Left cardiac atrium (tissue), 4 donors: ENCODE results near the gene BCAT1. TPM values are rescaled to one million over a fixed set of nuclear protein-coding genes. Genes with fewer than 3 reads are reported as not detected.

ENCODE experiments used
- ATAC-seq, 2 donors: fragments of 200-7000 bp; cut with Tn5 transposase; one replicate each; pipeline ENCODE4 v1.9.1; 2020; ENCODE audit warnings: mild to moderate bottlenecking in 2 of 2, moderate library complexity in 2 of 2
- DNase-seq: peaks from one replicate; pipeline ENCODE4 v3.0.0-alpha.2; 2020
- intact Hi-C, 2 donors: fragments of 100-400 bp; cut with DNase I; formaldehyde crosslinking; loops; one replicate each; pipeline versions ENCODE4 v1.14.1 to v1.15.1; 2022 to 2023
- total RNA-seq, 2 donors: library from RNA; stranded (reverse); fragmentation: NEBNext Ultra II Directional; extraction: Animal tissue kit (Norgen Biotek cat#: 25700); gene quantifications; one replicate each; pipeline ENCODE4 v1.2.1, GENCODE V29; 2021
- donor health status: DM: no; HTN: yes; CAD: no.
- donor health status: DM: no; HTN: yes; CAD: no; lungs with severe emphysema.
- donor health status: DM: yes; HTN: yes; CAD: no.
- donor health status: Dilated cardiomyopathy.

The BCAT1 gene
- total RNA-seq, 2 donors from 2014 or later = 10.9 to 14.0 TPM

- no peak for ATAC-seq
- intact Hi-C loops = no loop called here
- DNase-seq = no peak
Observed at GRCh38 chr12:24760162-24760561, 188.7 kb downstream of the BCAT1 start.

Other genes starting within 250 kb of the BCAT1 start
- 1 to 10 TPM in 1 of 2 donors, under 1 TPM in 1; 0.94 to 1.3 TPM for gene DNAI7, start 246.1 kb upstream of the BCAT1 start, total RNA-seq
- gene ETFRF1, start 246.1 kb upstream of the BCAT1 start, total RNA-seq = 10 to 100 TPM; 41.0 to 45.0 TPM